Left colon (tissue), 2 donors: ENCODE measurements around the gene BBS10. TPM values are rescaled to one million over a fixed set of nuclear protein-coding genes. Genes with fewer than 3 reads are reported as not detected.
"Not testable (repeated sequence)": the region's sequence is repeated elsewhere in the genome, so short reads cannot be mapped to it uniquely, and the experiment has no call there.

Experiments used
- ATAC-seq: fragments of 200-7000 bp; cut with Tn5 transposase; one replicate; pipeline ENCODE4 v1.9.1; 2020; ENCODE audit warnings: mild to moderate bottlenecking, moderate library complexity
- DNase-seq, 2 donors: peaks; one replicate each; pipeline ENCODE4 v3.0.0-alpha.2; 2020
- intact Hi-C, 2 donors: fragments of 100-400 bp; cut with DNase I in 1 of 2; cut with micrococcal nuclease in 1 of 2; formaldehyde crosslinking; loops; one replicate each; pipeline versions ENCODE4 v1.11.2 to v1.14.0; 2022; cut with DNase I, micrococcal nuclease
- long read RNA-seq: library from polyadenylated mRNA; unstranded; transcript quantifications from one replicate; pipeline ENCODE4 v2.0.0, GENCODE V29; 2021
- total RNA-seq, 2 donors: library from RNA; stranded (reverse); fragmentation: NEBNext Ultra II Directional; extraction: Animal tissue kit (Norgen Biotek cat#: 25700); gene quantifications; one replicate each; pipeline ENCODE4 v1.2.1, GENCODE V29; 2021
- donor health status: DM: no; HTN: no; CAD: no.
- donor health status: DM: yes; HTN: yes; CAD: no.

BBS10 gene
- 1 to 10 TPM; 2.0 to 3.4 TPM for total RNA-seq
- long read RNA-seq, partial matches to known transcripts: 0 of 2 reads
- long read RNA-seq, other reads (novel, unspliced or antisense): 0 of 2 reads

- peak; percentile 89 to 91 for DNase-seq
- intact Hi-C loops: no loop called here
- ATAC-seq: peak; percentile 99
Observed at GRCh38 chr12:76348079-76348901, at the start of gene BBS10. Gene BBS10, minus strand, starts transcription at chr12:76348415. Its CDS starts 57 bp downstream, at chr12:76348358.

- DNase-seq (no peak), ATAC-seq (no peak)
- intact Hi-C loops: no loop called here
Observed at GRCh38 chr12:76391461-76391860, 43.2 kb upstream of the BBS10 start.

- DNase-seq (no peak), ATAC-seq (no peak)
- intact Hi-C loops: no loop called here
Observed at GRCh38 chr12:76387614-76388013, 39.4 kb upstream of the BBS10 start.

- intact Hi-C loops: no loop called here
- ATAC-seq: no peak
- DNase-seq: no peak
Observed at GRCh38 chr12:76384560-76384959, 36.3 kb upstream of the BBS10 start.

- intact Hi-C loops: no loop called here
- no peak for ATAC-seq
Observed at GRCh38 chr12:76383988-76384387, 35.8 kb upstream of the BBS10 start.

GRCh38 chr12:76379261-76379660 is 31.0 kb upstream of the BBS10 start:
- DNase-seq: no peak
- no peak for ATAC-seq
- intact Hi-C loops: no loop called here

More at GRCh38 chr12:76383988-76384387, 35.8 kb upstream of the BBS10 start:
- no peak for DNase-seq

GRCh38 chr12:76376876-76377275 is 28.7 kb upstream of the BBS10 start:
- not testable (repeated sequence) for ATAC-seq, DNase-seq

GRCh38 chr12:76375939-76376338 is 27.7 kb upstream of the BBS10 start:
- ATAC-seq: no peak
- intact Hi-C loops: no loop called here
- DNase-seq: no peak

More at GRCh38 chr12:76376876-76377275, 28.7 kb upstream of the BBS10 start:
- intact Hi-C loops: not testable (repeated sequence)

GRCh38 chr12:76375470-76375869 is 27.3 kb upstream of the BBS10 start:
- intact Hi-C loops: no loop called here
- no peak for ATAC-seq
- no peak for DNase-seq

GRCh38 chr12:76374386-76375020 is 26.3 kb upstream of the BBS10 start:
- ATAC-seq (no peak), DNase-seq (no peak)
- intact Hi-C loops: no loop called here

- intact Hi-C loops: no loop called here
- ATAC-seq (no peak), DNase-seq (no peak)
Observed at GRCh38 chr12:76368230-76368629, 20.0 kb upstream of the BBS10 start.

GRCh38 chr12:76366163-76366562 is 17.9 kb upstream of the BBS10 start:
- no peak for DNase-seq
- intact Hi-C loops: no loop called here
- no peak for ATAC-seq

GRCh38 chr12:76364131-76364530 is 15.9 kb upstream of the BBS10 start:
- intact Hi-C loops, ATAC-seq, DNase-seq: not testable (repeated sequence)

GRCh38 chr12:76360316-76360715 is 12.1 kb upstream of the BBS10 start:
- intact Hi-C loops: no loop called here
- DNase-seq (no peak), ATAC-seq (no peak)

- intact Hi-C loops: no loop called here
- no peak for ATAC-seq
- no peak for DNase-seq
Observed at GRCh38 chr12:76356071-76356470, 7.9 kb upstream of the BBS10 start.

GRCh38 chr12:76346798-76347420 is 1.3 kb downstream of the BBS10 start:
- DNase-seq: no peak
- ATAC-seq: no peak
- intact Hi-C loops: no loop called here

- intact Hi-C loops: no loop called here
- ATAC-seq (no peak), DNase-seq (no peak)
Observed at GRCh38 chr12:76346236-76346635, 2.0 kb downstream of the BBS10 start.

- no peak for DNase-seq
- intact Hi-C loops: no loop called here
- ATAC-seq: no peak
Observed at GRCh38 chr12:76345569-76345968, 2.6 kb downstream of the BBS10 start.

- ATAC-seq (no peak), DNase-seq (no peak)
- intact Hi-C loops: no loop called here
Observed at GRCh38 chr12:76341436-76342030, 6.7 kb downstream of the BBS10 start.
